Amniotic stem cell (primary cell): ENCODE measurements around the gene PIK3R1.

Experiments used
- DNase-seq: peaks from one replicate; lab custom pipeline; 2025; lab: John Stamatoyannopoulos, UW

Gene PIK3R1

GRCh38 chr5:68252673-68253623 lies 37.4 kb downstream of the PIK3R1 start:
- DNase-seq = peak; percentile 66

DNA sequence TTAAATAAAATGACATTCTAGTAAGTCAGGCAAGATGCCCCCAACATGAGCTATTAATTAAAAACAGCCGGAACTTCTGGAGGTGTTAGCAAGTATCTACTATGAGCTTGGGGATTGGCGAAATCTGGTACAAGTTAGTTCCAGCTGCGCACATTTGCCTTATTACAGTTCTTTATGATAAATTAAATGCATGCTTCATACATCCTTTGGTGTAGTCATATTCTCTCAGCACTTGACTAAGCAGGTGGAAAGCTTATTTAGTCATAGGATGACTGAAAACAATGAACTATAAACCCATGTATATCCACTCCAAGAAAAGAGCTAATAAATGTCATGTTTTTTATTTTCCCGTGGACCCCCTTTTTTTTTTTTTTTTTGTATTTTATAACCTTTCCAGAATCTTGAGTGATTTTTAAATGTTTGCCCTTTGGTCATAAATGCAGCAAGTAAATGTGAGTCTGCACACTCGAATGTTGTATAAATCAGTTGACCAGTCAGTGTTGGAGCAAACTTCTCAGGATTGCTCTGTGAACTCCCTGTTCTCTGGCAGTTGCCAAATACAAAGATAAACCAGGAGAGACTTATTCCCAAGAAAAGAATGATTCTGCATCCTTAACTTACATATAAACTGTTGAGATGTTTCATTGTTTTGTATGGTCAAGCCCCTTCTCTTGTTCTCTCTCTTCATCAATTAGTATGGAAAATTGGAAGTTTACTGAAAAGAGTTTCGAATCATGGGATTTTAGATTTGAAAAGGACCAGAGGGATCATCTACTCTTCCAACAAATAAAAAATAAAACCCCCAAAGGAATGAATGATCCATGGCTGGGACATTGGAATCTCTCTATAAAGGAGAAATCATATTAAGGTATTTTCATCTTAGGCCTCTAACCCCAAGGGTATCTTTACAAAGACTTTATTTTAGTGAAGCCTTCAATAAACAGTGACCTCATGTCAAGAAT lies 38.3 kb downstream of the PIK3R1 start:
- no peak for DNase-seq

DNA sequence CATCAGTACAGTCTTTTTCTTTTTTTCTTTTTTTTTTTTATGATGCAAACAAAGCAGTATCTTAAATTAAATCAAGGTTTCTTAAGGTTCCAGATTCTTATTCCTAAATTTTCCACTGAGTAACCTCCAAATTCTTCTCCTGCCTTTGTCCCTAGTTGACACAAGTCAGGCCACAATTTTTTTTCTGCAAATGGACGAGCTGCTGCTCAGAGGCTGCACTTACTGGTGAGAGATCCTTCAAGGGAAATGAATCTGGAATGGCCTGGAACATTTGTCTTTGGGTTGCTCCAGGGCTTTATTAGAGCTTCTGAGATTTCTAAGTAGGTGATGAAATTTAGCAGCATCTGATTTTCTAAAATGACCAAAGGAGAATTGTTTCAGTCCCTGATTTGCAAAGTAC lies 39.3 kb downstream of the PIK3R1 start:
- no peak for DNase-seq

- no peak for DNase-seq
These were observed 40.0 kb downstream of the PIK3R1 start for GRCh38 chr5:68255305-68256120.

DNA sequence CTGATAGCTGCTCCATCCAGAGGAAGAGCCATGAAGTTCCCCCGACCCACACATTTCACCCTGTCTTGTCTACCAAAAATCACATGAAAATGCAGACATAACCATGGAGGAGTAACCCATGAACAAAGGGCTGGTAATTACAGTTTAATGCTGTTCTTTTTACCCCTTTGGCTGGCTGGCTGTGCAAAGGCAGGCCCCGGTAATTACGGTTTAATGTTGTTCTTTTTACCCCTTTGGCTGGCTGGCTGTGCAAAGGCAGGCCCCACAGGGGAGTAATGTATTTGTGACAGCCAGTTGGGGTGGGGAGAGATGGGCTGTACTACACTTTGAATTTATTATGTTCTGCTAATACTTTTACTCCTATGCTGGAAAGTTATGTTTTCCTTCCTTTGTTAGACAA lies 41.7 kb downstream of the PIK3R1 start:
- DNase-seq = no peak

GRCh38 chr5:68258531-68258930 lies 43.0 kb downstream of the PIK3R1 start:
- DNase-seq = no peak

GRCh38 chr5:68259700-68260099 lies 44.1 kb downstream of the PIK3R1 start:
- no peak for DNase-seq

- no peak for DNase-seq
These were observed 44.9 kb downstream of the PIK3R1 start for GRCh38 chr5:68260467-68260866.

DNA sequence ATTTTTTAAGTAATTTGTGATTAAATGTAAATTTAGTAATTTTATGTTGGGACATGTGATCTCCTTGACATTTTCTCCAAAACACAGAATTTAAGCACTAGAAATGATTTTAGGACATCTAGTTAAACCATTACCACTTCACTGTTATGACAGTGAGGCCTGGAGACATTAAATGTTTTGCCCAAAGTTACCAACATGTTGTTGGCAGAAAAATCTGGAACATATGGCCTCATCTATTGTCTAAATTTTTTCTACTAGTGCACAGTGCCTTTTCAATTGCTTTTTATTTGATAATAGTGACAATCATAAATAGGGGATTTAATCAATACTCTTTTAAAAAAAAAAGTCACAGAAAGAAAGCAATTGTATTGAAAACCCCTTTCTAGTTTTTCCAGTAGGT lies 45.6 kb downstream of the PIK3R1 start:
- DNase-seq = no peak

GRCh38 chr5:68261569-68262065 lies 46.1 kb downstream of the PIK3R1 start:
- no peak for DNase-seq

DNA sequence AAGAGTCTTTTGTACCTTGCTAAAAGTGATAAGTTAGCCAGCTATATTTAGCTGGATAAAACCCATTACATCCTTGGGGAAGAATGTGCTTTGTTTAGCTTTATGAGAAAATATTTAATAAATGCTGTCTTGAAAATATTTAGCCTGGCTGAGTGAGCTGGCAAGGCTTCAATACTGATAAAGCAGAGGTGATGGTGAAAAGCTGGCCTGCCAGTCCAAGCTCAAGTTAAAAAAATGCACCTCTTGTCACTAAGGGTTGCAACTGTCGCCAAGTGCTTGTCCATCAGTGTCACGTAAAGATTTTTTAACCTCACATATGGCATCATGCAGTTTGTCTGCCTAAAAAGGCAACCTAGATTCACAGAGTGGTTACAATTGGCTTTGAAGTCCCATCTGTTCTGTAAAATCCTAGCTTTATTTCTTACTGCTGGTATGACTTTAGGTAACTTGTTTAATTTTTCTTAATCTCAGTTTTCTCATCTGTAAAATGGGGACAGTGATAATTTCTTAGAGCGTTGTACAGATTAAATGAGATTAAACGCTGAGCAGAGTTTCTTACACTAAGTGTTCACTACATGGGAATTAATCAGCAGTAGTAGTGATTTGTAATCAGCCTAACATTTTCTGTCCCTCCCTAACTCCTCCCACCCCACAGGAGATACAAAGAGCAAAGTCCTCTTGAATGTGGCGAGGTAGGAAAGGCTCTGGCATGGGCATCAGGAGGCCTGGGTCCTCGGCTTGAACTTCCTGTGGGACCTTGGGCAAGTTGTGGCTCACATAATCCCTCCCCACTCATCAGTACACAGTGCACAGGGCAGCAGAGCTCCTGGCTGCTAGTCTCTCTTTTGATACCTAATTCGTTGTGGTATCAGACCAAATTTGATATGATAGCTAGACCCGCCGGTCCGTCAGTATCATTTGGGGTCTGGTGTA lies 48.7 kb downstream of the PIK3R1 start:
- DNase-seq = no peak

DNA sequence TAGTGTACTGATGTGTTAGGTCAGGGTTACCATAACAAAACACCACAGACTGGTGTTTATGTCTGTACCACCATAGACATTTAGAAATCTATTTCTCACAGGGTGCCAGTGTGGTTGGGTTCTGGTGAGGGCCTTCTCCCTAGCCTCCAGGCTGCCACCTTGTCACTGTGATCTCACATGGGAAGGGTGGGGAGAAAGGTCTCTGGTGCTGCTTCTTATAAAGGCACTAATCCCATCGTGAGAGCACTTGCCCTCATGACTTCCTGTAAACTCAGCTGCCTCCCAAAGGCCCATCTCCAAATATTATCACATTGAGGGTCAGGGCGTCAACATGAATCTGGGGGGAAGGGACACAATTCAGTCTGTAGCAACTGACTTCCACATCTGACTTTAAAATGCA lies 49.8 kb downstream of the PIK3R1 start:
- DNase-seq = no peak

- DNase-seq = no peak
These were observed 50.4 kb downstream of the PIK3R1 start for GRCh38 chr5:68265822-68266395.

DNA sequence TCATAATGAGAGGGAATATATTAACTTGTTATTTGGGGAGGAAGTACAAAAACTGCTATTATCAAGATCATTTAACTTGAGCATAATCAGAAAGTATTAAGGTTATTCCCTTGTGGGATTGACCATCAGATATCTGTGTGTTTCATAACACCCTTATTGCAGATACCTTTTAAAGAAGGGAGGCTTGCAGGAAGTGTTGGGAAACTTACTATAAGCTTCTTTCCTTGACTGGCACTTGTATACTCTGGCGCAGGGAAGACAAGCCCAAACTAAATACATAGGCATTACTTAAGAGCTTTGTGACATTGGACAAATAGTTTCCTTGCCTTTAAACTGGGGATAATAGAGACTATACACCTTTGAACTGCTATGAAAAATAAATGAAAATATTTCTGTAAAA lies 50.9 kb downstream of the PIK3R1 start:
- DNase-seq = no peak

- DNase-seq = no peak
These were observed 51.5 kb downstream of the PIK3R1 start for GRCh38 chr5:68267066-68267465.

- no peak for DNase-seq
These were observed 52.7 kb downstream of the PIK3R1 start for GRCh38 chr5:68268101-68268851.

DNA sequence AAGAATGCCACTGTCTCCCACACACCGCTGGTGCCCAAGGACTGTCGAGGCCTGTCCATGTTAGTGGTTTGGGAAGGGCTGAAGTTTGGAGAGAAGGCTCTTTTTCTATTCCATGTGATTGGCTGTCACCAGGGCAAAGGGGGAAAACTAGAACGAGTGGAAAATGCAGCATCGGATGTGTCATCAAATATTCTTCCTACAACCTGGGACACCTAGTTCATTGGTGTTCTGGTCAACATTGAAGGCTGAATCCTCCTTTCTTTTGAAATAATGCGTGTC lies 53.2 kb downstream of the PIK3R1 start:
- no peak for DNase-seq

- DNase-seq = no peak
These were observed 54.3 kb downstream of the PIK3R1 start for GRCh38 chr5:68269820-68270219.

DNA sequence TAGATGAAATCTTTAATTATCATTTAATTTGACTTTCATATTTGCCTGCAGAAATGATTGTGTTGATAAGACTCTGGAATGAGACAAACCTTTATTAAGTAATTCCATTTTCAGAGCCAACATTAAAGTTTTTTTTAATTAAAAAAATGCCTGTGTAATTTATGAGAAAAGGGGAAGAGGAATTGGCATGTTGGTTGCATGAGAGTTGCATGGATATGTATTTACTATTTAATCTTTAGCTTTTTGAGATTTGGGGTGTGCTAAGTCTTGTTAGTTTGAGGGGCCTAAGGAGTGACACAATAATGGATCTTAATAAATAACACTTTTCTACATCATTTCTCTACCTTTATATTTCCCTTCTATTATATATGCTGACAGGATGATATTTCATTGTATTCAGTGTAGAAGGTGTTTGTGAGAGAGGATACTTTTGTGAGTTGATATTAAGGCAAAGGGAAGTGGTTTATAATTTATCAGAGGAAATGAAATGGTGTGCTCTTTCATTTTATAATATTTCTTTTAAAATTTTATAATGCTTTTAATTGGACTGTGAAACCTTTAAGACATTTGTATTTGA lies 54.9 kb downstream of the PIK3R1 start:
- DNase-seq = no peak
